DND-41 (cell line): ENCODE results near the gene ZNF398.

Experiments used
- ATAC-seq: fragments of 200-7000 bp; cut with Tn5 transposase; 3 replicates; pipeline ENCODE4 v1.9.1; 2021; ENCODE audit warnings: low read depth; ENCODE audit not compliant: insufficient read depth
- DNase-seq: peaks from one replicate; pipeline ENCODE4 v3.0.0-alpha.2; 2020
- H2AFZ ChIP-seq: 2 replicates; pipeline ENCODE4 v1.6.0; 2012; ENCODE audit warnings: low read depth, low read length
- H3K27ac ChIP-seq: 2 replicates; pipeline ENCODE4 v1.5.1; 2012; ENCODE audit warnings: low read length, inconsistent platforms
- H3K27me3 ChIP-seq: fragments of 200-600 bp; sonication (generic); 2 replicates; pipeline ENCODE4 v1.6.0; 2012; ENCODE audit warnings: low read length, mild to moderate bottlenecking, inconsistent platforms; ENCODE audit not compliant: insufficient read depth, poor library complexity
- H3K36me3 ChIP-seq: 2 replicates; pipeline ENCODE4 v1.5.1; 2012; ENCODE audit warnings: low read length, inconsistent platforms; ENCODE audit not compliant: insufficient read depth
- H3K4me1 ChIP-seq: 2 replicates; pipeline ENCODE4 v1.5.1; 2012; ENCODE audit warnings: mild to moderate bottlenecking, low read length; ENCODE audit not compliant: insufficient read depth
- H3K4me2 ChIP-seq: 2 replicates; pipeline ENCODE4 v1.6.0; 2012; ENCODE audit warnings: mild to moderate bottlenecking, moderate library complexity, low read length, inconsistent platforms; ENCODE audit not compliant: insufficient read depth
- H3K4me3 ChIP-seq, 2 experiments: fragments of 200-600 bp in 1 of 2; shearing (Covaris generic) in 1 of 2; 2 replicates each; pipeline ENCODE4 v1.5.1; 2012 to 2016; ENCODE audit warnings: inconsistent platforms in 2 of 2, low read length in 2 of 2, mild to moderate bottlenecking in 2 of 2, low read depth in 1 of 2, moderate library complexity in 1 of 2
- H3K79me2 ChIP-seq: 2 replicates; pipeline ENCODE4 v1.6.0; 2012; ENCODE audit warnings: low read length, inconsistent platforms; ENCODE audit not compliant: insufficient read depth
- H3K9ac ChIP-seq: 2 replicates; pipeline ENCODE4 v1.6.0; 2012; ENCODE audit warnings: low read depth, mild to moderate bottlenecking, inconsistent platforms, low read length, moderate library complexity
- H3K9me3 ChIP-seq: 2 replicates; pipeline ENCODE4 v1.5.1; 2012; ENCODE audit warnings: low read length, moderate library complexity, mild to moderate bottlenecking, inconsistent platforms; ENCODE audit not compliant: insufficient read depth, severe bottlenecking
- H4K20me1 ChIP-seq: 2 replicates; pipeline ENCODE4 v1.6.0; 2012; ENCODE audit warnings: low read length; ENCODE audit not compliant: insufficient read depth
- CTCF ChIP-seq: IDR thresholded peaks from 2 replicates; pipeline ENCODE4 v1.5.1; 2012; ENCODE audit warnings: borderline replicate concordance, low read length, moderate library complexity, mild to moderate bottlenecking; ENCODE audit not compliant: poor library complexity, severe bottlenecking; ENCODE audit errors: extremely low read depth
- EZH2 ChIP-seq: IDR thresholded peaks from 3 replicates; pipeline ENCODE4 v1.6.1; 2012; ENCODE audit warnings: borderline replicate concordance, low read depth, mild to moderate bottlenecking, moderate library complexity, low read length, inconsistent platforms; ENCODE audit not compliant: severe bottlenecking

ZNF398 gene

GRCh38 chr7:149103424-149103823, 43.8 kb upstream of the ZNF398 start:
- ATAC-seq (no peak), DNase-seq (no peak)
- no peak overlapping the region for H3K4me3 ChIP-seq
- H3K4me1 ChIP-seq = no peaks in the 10 kb centered on the region
- H2AFZ ChIP-seq = no peak overlapping the region
- no peak overlapping the region for H3K27ac ChIP-seq
- H3K9ac ChIP-seq = no peak overlapping the region
- H3K4me2 ChIP-seq = no peak overlapping the region
- H3K36me3 ChIP-seq = no peaks in the 10 kb centered on the region
- TF ChIP-seq EZH2 = no peak
- no peak for TF ChIP-seq CTCF
- H3K27me3 ChIP-seq = no peaks in the 10 kb centered on the region
- no peaks in the 10 kb centered on the region for H3K79me2 ChIP-seq
- no peaks in the 10 kb centered on the region for H3K9me3 ChIP-seq
- H4K20me1 ChIP-seq = no peaks in the 10 kb centered on the region

DNA sequence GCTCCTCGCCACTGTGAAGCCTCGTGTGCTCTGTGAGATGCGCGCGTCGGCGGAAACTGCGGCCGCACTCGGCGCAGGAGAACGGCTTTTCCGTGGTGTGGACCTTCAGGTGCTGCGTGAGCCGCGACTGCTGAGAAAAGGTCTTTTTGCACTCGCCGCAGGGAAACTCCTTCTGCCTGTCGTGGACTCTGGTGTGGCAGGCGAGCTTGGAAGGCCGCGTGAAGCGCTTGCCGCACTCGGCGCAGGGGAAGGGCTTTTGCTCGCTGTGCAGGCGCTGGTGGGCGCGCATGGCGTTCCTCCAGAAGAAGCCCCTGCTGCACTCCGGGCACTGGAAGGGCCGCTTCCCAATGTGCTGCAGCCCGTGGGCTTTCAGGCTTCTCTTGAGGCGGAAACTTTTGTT, 43.0 kb upstream of the ZNF398 start:
- DNase-seq = no peak
- Histone ChIP-seq H3K4me2 (no peak overlapping the region), H3K9me3 (no peaks in the 10 kb centered on the region), H3K4me3 (no peak overlapping the region), H4K20me1 (no peaks in the 10 kb centered on the region), H3K9ac (no peak overlapping the region), H3K36me3 (no peaks in the 10 kb centered on the region), H3K27me3 (no peaks in the 10 kb centered on the region), H2AFZ (no peak overlapping the region), H3K4me1 (no peaks in the 10 kb centered on the region), H3K27ac (no peak overlapping the region), H3K79me2 (no peaks in the 10 kb centered on the region)
- TF ChIP-seq CTCF = no peak
- TF ChIP-seq EZH2 = no peak
- no peak for ATAC-seq

DNA sequence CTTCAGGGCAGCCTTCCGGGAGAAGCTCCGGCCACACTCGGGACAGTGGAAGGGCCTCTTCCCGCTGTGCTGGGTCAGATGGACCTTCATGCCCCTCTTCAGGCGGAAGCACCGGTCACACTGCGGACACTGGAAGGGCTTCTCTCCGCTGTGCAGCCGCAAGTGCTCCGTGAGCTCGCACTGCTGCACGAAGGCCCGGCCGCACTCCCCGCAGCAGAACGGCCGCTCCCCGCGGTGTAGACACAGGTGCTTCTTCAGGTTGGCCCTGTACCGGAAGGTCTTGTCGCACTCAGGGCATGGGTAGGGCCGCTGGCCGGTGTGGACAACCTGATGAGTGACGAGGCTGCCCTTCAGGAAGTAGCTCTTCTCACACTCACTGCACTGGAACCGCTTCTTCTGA, 42.5 kb upstream of the ZNF398 start:
- no peaks in the 10 kb centered on the region for H3K4me1 ChIP-seq
- TF ChIP-seq EZH2 (no peak), CTCF (no peak)
- DNase-seq = no peak
- no peak overlapping the region for H3K4me2 ChIP-seq
- H3K4me3 ChIP-seq = no peak overlapping the region
- no peaks in the 10 kb centered on the region for H4K20me1 ChIP-seq
- no peaks in the 10 kb centered on the region for H3K27me3 ChIP-seq
- H3K79me2 ChIP-seq = no peaks in the 10 kb centered on the region
- no peaks in the 10 kb centered on the region for H3K36me3 ChIP-seq
- no peak overlapping the region for H3K27ac ChIP-seq
- H2AFZ ChIP-seq = no peak overlapping the region
- no peak overlapping the region for H3K9ac ChIP-seq
- ATAC-seq = no peak
- H3K9me3 ChIP-seq = no peaks in the 10 kb centered on the region

GRCh38 chr7:149109969-149110368, 37.3 kb upstream of the ZNF398 start:
- H3K79me2 ChIP-seq = no peaks in the 10 kb centered on the region
- H3K27me3 ChIP-seq = no peaks in the 10 kb centered on the region
- H3K27ac ChIP-seq = no peak overlapping the region
- H3K9ac ChIP-seq = no peak overlapping the region
- no peak for TF ChIP-seq CTCF
- TF ChIP-seq EZH2 = no peak
- ATAC-seq = no peak
- no peak for DNase-seq
- no peak overlapping the region for H3K4me3 ChIP-seq
- H3K4me2 ChIP-seq = no peak overlapping the region
- H3K9me3 ChIP-seq = no peaks in the 10 kb centered on the region
- H2AFZ ChIP-seq = no peak overlapping the region
- no peaks in the 10 kb centered on the region for H4K20me1 ChIP-seq
- no peaks in the 10 kb centered on the region for H3K4me1 ChIP-seq
- no peaks in the 10 kb centered on the region for H3K36me3 ChIP-seq
